Kidney epithelial cell (primary cell): Measurements from ENCODE around the gene CREBL2. TPM values are rescaled to one million over a fixed set of nuclear protein-coding genes. Genes with fewer than 3 reads are reported as not detected.
"Not testable (repeated sequence)": the region's sequence is repeated elsewhere in the genome, so short reads cannot be mapped to it uniquely, and the experiment has no call there.

Source experiments
- DNase-seq: peaks from one replicate; pipeline ENCODE4 v3.0.0-alpha.2; 2010; ENCODE audit warnings: low read depth
- H3K27me3 ChIP-seq: 2 replicates; pipeline ENCODE4 v1.6.0; 2011; ENCODE audit warnings: low read length; ENCODE audit not compliant: control insufficient read depth, insufficient read depth
- H3K36me3 ChIP-seq: 2 replicates; pipeline ENCODE4 v1.5.1; 2011; ENCODE audit warnings: low read length; ENCODE audit not compliant: control insufficient read depth, insufficient read depth
- H3K4me3 ChIP-seq: 2 replicates; pipeline ENCODE4 v1.5.1; 2011; ENCODE audit warnings: low read depth, mild to moderate bottlenecking, control low read depth, low read length
- CTCF ChIP-seq: IDR thresholded peaks from 2 replicates; pipeline ENCODE4 v1.5.1; 2011; ENCODE audit warnings: mild to moderate bottlenecking, moderate library complexity, low read length, control low read depth, inconsistent platforms; ENCODE audit not compliant: insufficient read depth, poor library complexity, severe bottlenecking
- total RNA-seq: library from RNA; depleted of rRNA; stranded (reverse); fragments of >200 nt; gene quantifications from 2 replicates; pipeline ENCODE4 v1.2.3, GENCODE V29; 2015

Gene CREBL2
- total RNA-seq, 1 donor from 2014 or later, result 21.7 TPM

GRCh38 chr12:12616512-12617310, 5.0 kb downstream of the CREBL2 start:
- TF ChIP-seq CTCF, result no peak
- H3K4me3 ChIP-seq, result no peak overlapping the region
- no peak for DNase-seq
- H3K36me3 ChIP-seq, result no peaks in the 10 kb centered on the region
- no peaks in the 10 kb centered on the region for H3K27me3 ChIP-seq

GRCh38 chr12:12618064-12618463, 6.4 kb downstream of the CREBL2 start:
- not testable (repeated sequence) for H3K27me3 ChIP-seq, DNase-seq, H3K36me3 ChIP-seq, H3K4me3 ChIP-seq

GRCh38 chr12:12620730-12621315, 9.1 kb downstream of the CREBL2 start:
- no peaks in the 10 kb centered on the region for H3K27me3 ChIP-seq
- no peak for TF ChIP-seq CTCF
- no peak for DNase-seq
- H3K4me3 ChIP-seq, result no peak overlapping the region
- no peaks in the 10 kb centered on the region for H3K36me3 ChIP-seq

- no peaks in the 10 kb centered on the region for H3K36me3 ChIP-seq
- no peak overlapping the region for H3K4me3 ChIP-seq
- no peak for DNase-seq
- TF ChIP-seq CTCF, result no peak
- H3K27me3 ChIP-seq, result no peaks in the 10 kb centered on the region
Observed at GRCh38 chr12:12622418-12622817, 10.7 kb downstream of the CREBL2 start.

GRCh38 chr12:12624498-12624992, 12.9 kb downstream of the CREBL2 start:
- Histone ChIP-seq H3K4me3 (no peak overlapping the region), H3K36me3 (no peaks in the 10 kb centered on the region), H3K27me3 (no peaks in the 10 kb centered on the region)
- DNase-seq, result no peak
- no peak for TF ChIP-seq CTCF

GRCh38 chr12:12626471-12626870, 14.8 kb downstream of the CREBL2 start:
- Histone ChIP-seq H3K4me3 (no peak overlapping the region), H3K36me3 (no peaks in the 10 kb centered on the region), H3K27me3 (no peaks in the 10 kb centered on the region)
- TF ChIP-seq CTCF, result no peak
- DNase-seq, result no peak
